GM21447 (cell line): Measurements from ENCODE around the gene ZNF654.
"Not testable (repeated sequence)": the region's sequence is repeated elsewhere in the genome, so short reads cannot be mapped to it uniquely, and the experiment has no call there.

Source experiments
- ATAC-seq: cut with Tn5 transposase; IDR thresholded peaks from one replicate; pipeline ENCODE4 v1.9.1; 2021; ENCODE audit not compliant: unreplicated experiment

Gene ZNF654

DNA sequence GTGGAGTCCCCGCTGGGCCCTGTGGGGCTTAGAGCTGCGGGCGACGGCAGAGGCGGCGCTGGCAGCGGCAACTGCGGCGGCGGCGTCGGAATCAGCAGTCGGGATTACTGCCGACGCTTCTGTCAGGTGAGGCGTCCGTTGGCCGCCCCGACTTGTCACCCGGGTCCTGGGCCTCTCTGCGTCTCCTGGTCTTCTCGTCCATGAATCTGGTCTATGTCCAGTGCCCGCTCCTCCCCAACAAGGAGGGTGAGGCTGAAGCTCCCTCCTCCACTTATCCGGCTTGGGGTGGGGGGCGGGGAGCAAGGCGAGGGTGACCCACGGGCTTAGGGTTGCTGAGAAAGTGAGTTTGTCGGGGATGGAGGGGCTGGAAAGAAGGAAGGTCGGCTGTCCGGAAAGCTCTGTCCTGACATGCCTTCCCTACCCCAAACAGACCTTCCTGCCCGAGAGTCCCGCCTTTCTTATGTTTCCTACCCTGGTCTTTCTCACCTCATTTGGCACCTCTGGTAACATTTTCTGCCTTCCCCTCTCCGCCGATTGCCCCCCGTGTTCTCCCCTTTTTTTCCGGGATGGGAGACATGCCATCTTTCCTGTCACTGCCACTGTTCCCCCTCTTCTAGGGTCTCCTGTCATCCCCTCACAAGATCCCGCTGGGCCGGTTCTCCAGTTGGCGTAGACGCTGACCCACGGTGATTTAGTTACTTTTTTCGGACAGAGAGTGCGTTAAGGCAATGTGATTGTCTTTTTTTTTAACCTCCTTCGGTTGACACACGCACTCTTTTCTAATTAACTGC lies 520 bp downstream of the ZNF654 start:
- ATAC-seq, result peak; percentile 7

DNA sequence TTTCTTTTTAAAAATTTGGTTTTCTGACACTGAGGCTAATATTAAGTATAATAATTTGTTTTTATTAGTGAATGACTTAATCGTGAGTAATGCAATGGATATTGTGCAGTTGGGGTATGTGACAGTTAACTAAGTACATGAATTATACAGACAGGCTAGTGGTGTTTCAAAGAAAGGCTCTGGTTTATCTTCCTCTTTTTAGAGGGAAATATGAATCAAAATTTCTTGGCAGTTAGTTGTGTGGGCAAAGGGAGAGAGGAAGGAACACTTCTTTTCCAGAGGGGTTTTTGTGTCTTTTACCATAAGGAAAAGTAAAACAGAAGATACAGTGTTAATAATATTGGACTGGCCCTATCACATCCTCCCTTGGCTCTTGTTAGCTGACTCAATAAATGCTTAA lies 2.7 kb downstream of the ZNF654 start:
- ATAC-seq, result no peak

DNA sequence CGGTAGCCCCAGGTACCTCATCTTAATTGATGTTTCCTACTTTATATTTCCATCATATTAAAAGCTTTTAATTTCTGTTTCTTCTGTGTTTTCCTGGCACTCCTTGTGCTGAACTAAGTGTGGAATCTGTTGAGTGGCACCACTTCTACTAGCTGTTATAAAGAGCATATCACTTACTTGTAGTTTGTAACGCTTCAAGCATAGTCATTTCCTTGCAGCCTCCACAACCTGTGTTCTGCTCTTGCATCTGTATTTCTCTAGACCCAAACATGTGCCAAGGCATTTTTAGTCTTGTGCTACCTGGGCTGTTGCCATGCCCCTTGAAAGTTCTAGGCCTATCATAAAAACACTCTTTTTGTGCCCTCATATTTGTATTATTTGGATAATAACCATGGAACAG lies 16.0 kb downstream of the ZNF654 start:
- no peak for ATAC-seq

DNA sequence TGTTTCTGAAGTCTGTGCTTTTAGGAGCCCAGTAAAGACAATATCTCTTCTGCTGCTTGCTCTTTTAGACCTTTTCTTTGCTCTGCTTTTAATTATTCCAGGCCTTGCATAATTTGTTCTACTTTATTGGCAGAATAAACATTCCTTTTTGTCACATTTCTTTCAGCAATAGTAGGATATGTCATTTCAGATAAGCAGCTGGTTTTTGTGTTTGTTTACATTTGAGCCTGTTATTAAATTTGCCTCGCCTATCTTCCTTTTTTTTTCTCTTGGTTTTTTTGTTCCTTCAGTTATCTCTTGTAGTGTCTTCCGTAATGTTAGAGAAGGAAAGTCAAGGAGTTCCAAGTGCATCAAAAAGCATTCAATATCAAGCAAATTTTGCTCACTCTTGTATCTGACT lies 16.4 kb downstream of the ZNF654 start:
- no peak for ATAC-seq

DNA sequence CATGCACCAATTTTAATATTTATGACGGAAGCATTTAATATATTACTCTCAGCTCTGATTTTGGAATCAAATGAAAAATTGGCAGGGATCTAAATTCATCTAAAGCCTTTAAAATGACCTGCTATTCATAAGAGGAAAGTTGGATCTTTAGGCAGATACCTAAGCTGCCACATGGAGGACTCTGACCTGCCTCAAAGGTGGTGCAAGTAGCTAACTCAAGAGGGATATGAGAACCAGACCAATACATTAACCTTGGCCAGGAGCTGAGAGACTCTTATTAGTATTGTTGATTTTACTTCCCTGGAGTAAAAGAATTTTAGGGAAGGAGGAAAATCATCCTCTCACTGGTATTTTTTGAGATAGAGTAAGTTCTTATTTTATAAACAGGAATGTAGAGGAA lies 17.7 kb downstream of the ZNF654 start:
- no peak for ATAC-seq

- ATAC-seq, result no peak
Measured at GRCh38 chr3:88078932-88079331, 19.9 kb downstream of the ZNF654 start.

DNA sequence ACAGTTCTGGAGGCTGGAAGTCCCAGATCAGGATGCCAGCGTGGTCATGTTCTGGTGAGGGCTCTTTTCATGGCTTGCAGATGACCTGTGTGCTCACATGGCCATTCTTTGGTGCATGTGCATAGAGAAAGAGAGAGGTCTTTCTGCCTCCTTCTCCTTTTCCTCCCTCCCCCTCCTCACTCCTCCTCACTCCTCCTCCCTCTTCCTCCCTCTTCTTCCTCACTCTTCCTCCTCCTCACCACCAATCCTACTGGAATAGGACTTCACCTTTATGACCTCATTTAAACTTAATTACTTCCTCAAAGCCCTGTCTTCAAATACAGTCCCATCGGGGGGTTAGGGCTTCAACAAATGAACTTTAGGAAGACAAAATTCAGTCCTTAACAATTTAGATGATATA lies 23.8 kb downstream of the ZNF654 start:
- ATAC-seq, result no peak

GRCh38 chr3:88084097-88084501 lies 25.0 kb downstream of the ZNF654 start:
- no peak for ATAC-seq

DNA sequence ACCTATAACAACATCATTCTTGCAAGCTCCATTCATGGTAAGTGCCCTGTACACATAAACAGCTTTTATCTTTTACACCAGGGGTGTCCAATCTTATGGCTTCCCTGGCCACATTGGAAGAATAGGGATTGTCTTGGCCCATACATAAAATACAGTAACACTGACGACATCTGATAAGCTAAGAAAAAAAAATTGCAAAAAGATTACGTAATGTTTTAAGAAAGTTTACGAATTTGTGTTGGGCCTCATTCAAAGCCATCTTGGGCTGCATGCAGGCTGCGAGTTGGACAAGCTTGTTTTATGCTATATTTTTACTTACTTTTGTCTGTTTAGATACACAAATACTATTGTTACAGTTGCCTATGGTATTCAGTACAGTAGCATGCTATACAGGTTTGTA lies 31.6 kb downstream of the ZNF654 start:
- ATAC-seq, result no peak

- ATAC-seq, result no peak
Measured at GRCh38 chr3:88092270-88092669, 33.2 kb downstream of the ZNF654 start.

DNA sequence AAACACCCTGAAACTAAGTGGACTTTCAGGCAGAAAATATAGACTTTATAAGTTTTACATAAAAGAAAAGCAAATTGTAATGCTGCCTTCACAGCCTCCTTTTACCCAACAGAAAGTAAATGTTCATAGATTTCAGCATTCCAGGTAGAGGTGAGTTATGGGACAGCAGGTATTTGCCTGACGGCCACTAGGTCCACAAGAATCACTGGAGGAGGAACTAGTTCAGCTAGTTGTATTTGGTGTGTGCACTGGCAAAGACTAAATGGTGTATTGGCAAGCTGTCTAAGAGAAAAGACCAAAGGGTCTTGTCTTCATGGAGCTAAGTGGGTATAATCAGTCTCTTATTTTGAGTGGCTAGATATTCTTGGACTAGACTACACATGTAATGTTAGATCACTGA lies 34.2 kb downstream of the ZNF654 start:
- ATAC-seq, result no peak

- ATAC-seq, result no peak
Measured at GRCh38 chr3:88101142-88101541, 42.1 kb downstream of the ZNF654 start.

DNA sequence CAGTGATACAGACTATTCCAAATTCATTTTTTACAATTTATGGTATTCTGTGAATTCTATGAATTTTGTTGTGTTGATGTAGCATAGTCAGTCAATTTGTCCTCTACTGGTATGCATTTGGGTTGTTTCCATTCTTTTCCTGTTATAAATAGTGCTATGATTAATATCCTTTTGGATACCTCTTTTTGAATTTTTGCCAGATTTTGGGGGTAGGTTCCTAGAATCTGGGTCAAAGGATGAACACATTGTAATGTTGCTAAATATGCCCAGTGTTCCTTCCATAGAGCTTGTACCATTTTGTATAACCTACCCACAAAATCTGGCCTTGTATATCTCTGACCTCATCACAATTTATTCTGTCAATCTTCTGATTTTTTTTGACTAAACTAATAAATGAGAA lies 46.3 kb downstream of the ZNF654 start:
- no peak for ATAC-seq

DNA sequence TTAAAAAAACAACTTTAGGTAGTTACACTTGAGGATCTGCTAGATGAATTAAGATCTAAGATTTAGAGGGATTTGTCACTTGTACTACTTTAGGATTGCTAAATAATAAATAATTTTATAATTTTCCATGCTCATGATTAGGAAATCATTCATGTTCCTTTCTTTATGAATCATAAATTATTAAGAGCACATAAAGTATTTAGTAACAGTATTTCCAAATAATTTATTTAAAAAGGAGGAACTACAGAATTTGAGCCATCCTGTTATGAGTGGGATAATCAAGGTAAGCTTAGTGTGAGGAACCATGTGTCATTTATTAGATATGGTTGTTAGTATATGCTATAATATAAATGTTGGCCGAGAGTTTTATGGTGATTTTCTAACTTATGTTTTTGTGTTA lies 53.2 kb downstream of the ZNF654 start:
- ATAC-seq, result no peak

GRCh38 chr3:88113311-88114162 lies 54.5 kb downstream of the ZNF654 start:
- ATAC-seq, result peak; percentile 93

GRCh38 chr3:88114878-88115549 lies 56.0 kb downstream of the ZNF654 start:
- ATAC-seq, result no peak

GRCh38 chr3:88117683-88118082 lies 58.6 kb downstream of the ZNF654 start:
- no peak for ATAC-seq

GRCh38 chr3:88118603-88119002 lies 59.5 kb downstream of the ZNF654 start:
- ATAC-seq, result not testable (repeated sequence)

- ATAC-seq, result no peak
Measured at GRCh38 chr3:88123526-88123925, 64.5 kb downstream of the ZNF654 start.

GRCh38 chr3:88131695-88132094 lies 72.6 kb downstream of the ZNF654 start:
- ATAC-seq, result no peak

DNA sequence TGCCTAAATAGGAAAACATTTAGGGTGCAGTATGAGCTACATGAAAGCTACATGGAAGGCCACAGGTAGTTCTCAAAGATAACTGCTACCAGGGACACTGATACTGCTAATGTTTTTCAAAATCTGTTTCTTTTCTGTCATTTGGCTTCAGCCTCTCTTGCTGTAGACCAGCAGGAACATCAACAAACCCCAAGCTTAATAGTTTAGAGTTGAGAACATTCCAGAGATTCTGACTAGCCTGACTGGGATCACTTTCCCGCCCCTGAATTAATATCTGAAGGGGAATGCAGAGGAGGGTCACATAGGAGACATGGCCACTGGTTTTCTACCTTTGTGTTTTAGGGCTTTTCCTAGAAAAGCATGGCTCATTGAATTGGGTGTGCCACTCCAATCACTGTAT lies 73.8 kb downstream of the ZNF654 start:
- ATAC-seq, result no peak
